Left lung (tissue), 10 donors: Measurements from ENCODE around the gene NOTCH1. TPM values are rescaled to one million over a fixed set of nuclear protein-coding genes. Genes with fewer than 3 reads are reported as not detected.

ENCODE experiments used
- ATAC-seq: fragments of 200-7000 bp; cut with Tn5 transposase; one replicate; pipeline ENCODE4 v1.9.1; 2020; ENCODE audit warnings: moderate library complexity
- DNase-seq, 4 donors: peaks; one replicate each; pipeline ENCODE4 v3.0.0-alpha.2; 2013 to 2020
- H3K27ac ChIP-seq, 2 donors: fragments of 200-600 bp; sonication (generic) in 1 of 2; one replicate each; pipeline versions ENCODE4 v1.5.0 to v1.8.0; 2020 to 2021
- H3K27me3 ChIP-seq, 2 donors: fragments of 200-600 bp; sonication (generic) in 1 of 2; one replicate each; pipeline versions ENCODE4 v1.5.0 to v1.8.0; 2020 to 2021
- H3K36me3 ChIP-seq, 2 donors: fragments of 200-600 bp; sonication (generic) in 1 of 2; one replicate each; pipeline versions ENCODE4 v1.5.0 to v1.8.0; 2020 to 2021
- H3K4me1 ChIP-seq, 2 donors: fragments of 200-600 bp; one replicate each; pipeline ENCODE4 v1.8.0; 2021
- H3K4me3 ChIP-seq, 2 donors: fragments of 200-600 bp; sonication (generic) in 1 of 2; one replicate each; pipeline versions ENCODE4 v1.5.0 to v1.8.0; 2020 to 2021; ENCODE audit warnings: mild to moderate bottlenecking in 1 of 2
- H3K9me3 ChIP-seq, 2 donors: fragments of 200-600 bp; sonication (generic) in 1 of 2; one replicate each; pipeline versions ENCODE4 v1.5.0 to v1.8.0; 2020 to 2021
- intact Hi-C, 2 donors: fragments of 100-400 bp; cut with DNase I; formaldehyde crosslinking; loops; one replicate each; pipeline versions ENCODE4 v1.11.2 to v1.14.2; 2022
- polyA plus RNA-seq, 6 donors: library from polyadenylated mRNA; unstranded; fragments of 120-200 nt; gene quantifications; one replicate each; pipeline ENCODE4 v1.2.1, GENCODE V29; 2013; ENCODE audit not compliant: insufficient read length in 6 of 6
- total RNA-seq, 2 donors: library from RNA; stranded (reverse); fragmentation: NEBNext Ultra II Directional; extraction: Animal tissue kit (Norgen Biotek cat#: 25700); gene quantifications; one replicate each; pipeline ENCODE4 v1.2.1, GENCODE V29; 2021
- TF ChIP-seq, protein P1 (sequence below), 2 donors: fragments of 200-600 bp; sonication (generic) in 1 of 2; IDR thresholded peaks; one replicate each; pipeline versions ENCODE4 v1.5.0 to v1.8.0; 2021; ENCODE audit warnings: antibody characterized with exemption in 2 of 2
- donor health status: DM: no; HTN: yes; CAD: no.
- donor health status: DM: no; HTN: no; CAD: no.

NOTCH1 gene
- total and polyA plus RNA-seq, 8 donors = 21.7 to 102 (median 33.7) TPM

DNA sequence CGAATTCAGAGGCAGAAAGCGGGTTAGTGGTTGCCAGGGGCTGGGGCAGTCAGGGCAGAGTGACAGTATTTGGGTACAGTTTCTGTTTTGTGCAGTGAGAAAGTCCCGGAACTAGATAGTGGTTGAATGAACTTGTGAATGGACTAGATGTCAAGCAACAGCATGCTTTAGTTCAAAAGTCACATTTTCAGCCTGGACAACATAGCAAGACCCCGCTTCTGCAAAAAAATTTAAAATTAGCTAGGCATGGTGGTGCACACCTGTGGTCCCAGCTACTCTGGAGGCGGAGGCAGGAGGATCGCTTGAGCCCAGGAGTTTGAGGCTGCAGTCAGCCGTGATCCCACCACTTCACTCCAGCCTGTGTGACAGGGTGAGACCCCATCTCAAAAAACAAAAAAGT, 8.4 kb downstream of the NOTCH1 start:
- Histone ChIP-seq H3K27me3 (no peaks in the 10 kb centered on the region), H3K36me3 (peaks cover 0 to 51% of the 10 kb centered on the region in 2 donors), H3K4me1 (peaks cover 40 to 92% of the 10 kb centered on the region in 2 donors), H3K27ac (peak overlapping the region in 1 of 2 donors; percentile 95), H3K9me3 (no peaks in the 10 kb centered on the region), H3K4me3 (no peak overlapping the region)
- intact Hi-C loops = no loop called here
- DNase-seq = no peak
- no peak for ATAC-seq
- TF ChIP-seq, protein P1, sequence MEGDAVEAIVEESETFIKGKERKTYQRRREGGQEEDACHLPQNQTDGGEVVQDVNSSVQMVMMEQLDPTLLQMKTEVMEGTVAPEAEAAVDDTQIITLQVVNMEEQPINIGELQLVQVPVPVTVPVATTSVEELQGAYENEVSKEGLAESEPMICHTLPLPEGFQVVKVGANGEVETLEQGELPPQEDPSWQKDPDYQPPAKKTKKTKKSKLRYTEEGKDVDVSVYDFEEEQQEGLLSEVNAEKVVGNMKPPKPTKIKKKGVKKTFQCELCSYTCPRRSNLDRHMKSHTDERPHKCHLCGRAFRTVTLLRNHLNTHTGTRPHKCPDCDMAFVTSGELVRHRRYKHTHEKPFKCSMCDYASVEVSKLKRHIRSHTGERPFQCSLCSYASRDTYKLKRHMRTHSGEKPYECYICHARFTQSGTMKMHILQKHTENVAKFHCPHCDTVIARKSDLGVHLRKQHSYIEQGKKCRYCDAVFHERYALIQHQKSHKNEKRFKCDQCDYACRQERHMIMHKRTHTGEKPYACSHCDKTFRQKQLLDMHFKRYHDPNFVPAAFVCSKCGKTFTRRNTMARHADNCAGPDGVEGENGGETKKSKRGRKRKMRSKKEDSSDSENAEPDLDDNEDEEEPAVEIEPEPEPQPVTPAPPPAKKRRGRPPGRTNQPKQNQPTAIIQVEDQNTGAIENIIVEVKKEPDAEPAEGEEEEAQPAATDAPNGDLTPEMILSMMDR (IDR thresholded peaks at IDR 0.05) = no peak

- H3K27ac ChIP-seq = peak overlapping the region in 1 of 2 donors; percentile 95
- ATAC-seq = no peak
- intact Hi-C loops = no loop called here
Observed at GRCh38 chr9:136536721-136537241, 9.1 kb downstream of the NOTCH1 start.

DNA sequence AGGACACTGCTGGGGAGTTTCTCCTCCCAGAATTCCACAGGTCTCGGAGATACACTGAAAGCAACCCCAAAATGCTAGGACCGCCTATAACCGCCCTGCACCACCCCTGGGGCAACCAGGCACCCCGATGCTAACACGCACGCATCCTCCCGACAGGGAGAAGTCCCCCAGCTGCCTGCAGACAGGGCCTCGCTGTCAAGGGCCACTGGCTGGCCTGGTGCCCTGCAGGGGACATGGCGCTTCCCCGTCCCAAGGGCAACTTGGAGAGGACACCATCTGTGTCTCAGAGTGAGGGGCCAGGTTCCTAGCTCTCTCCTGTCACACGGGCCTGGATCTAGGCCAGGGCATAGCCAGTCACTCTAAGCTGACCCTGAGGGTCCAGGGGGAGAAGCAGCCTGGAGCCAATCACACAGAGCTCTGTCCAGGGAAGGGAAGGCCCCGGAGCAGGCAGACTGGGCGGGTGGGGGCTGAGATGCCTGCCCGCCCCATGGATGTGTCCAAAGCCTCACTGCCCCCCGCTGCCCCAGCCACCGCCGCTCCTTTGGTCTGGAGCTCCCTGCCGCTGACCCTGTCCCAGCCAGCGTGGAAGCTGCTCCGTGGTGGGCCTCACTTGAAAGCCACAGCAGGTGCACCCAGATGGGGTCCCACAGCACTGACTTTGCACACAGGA, 9.7 kb downstream of the NOTCH1 start:
- peaks cover 0 to 39% of the 10 kb centered on the region in 2 donors for H3K36me3 ChIP-seq
- DNase-seq (no peak), ATAC-seq (no peak)
- H3K27ac ChIP-seq = peak overlapping the region in 1 of 2 donors; percentile 95
- H3K27me3 ChIP-seq = no peaks in the 10 kb centered on the region
- H3K4me1 ChIP-seq = peaks cover 47 to 94% of the 10 kb centered on the region in 2 donors
- TF ChIP-seq, protein P1 (IDR thresholded peaks at IDR 0.05) = no peak
- no peak overlapping the region for H3K4me3 ChIP-seq
- H3K9me3 ChIP-seq = no peaks in the 10 kb centered on the region
- intact Hi-C loops = no loop called here

More at GRCh38 chr9:136536721-136537241, 9.1 kb downstream of the NOTCH1 start:
- Histone ChIP-seq H3K27me3 (no peaks in the 10 kb centered on the region), H3K4me3 (no peak overlapping the region), H3K9me3 (no peaks in the 10 kb centered on the region), H3K36me3 (peaks cover 0 to 45% of the 10 kb centered on the region in 2 donors), H3K4me1 (peaks cover 46 to 94% of the 10 kb centered on the region in 2 donors)
- TF ChIP-seq, protein P1 (IDR thresholded peaks at IDR 0.05) = no peak
- no peak for DNase-seq

GRCh38 chr9:136535070-136535469, 10.8 kb downstream of the NOTCH1 start:
- no peak overlapping the region for H3K27ac ChIP-seq
- no peak for ATAC-seq
- H3K4me1 ChIP-seq = peaks cover 41 to 94% of the 10 kb centered on the region in 2 donors

DNA sequence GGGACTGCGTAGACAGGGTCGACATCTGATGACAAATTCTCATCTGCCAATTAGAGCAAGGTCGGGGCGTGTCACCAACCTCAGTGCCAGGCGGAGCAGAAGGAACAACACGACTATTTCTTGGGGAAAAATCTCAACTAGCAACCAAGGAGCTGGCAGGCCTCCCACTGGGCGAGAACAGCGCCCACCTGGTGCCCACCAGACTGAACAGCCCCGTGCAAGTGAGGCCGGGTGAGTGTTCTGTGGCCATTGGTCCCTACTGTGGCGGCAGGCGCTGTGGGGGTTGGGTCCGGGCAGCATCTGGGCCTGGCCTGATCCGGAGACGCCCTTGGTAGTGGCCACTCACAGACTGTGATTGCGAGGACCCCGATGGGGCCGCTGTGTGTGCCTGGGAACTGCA, 11.5 kb downstream of the NOTCH1 start:
- H3K4me3 ChIP-seq = peak overlapping the region in 1 of 2 donors; percentile 30
- peaks cover 44 to 94% of the 10 kb centered on the region in 2 donors for H3K4me1 ChIP-seq
- H3K27ac ChIP-seq = peak overlapping the region; percentile 44 to 87
- ATAC-seq = no peak
- intact Hi-C loops = no loop called here
- peaks cover 0 to 37% of the 10 kb centered on the region in 2 donors for H3K36me3 ChIP-seq
- DNase-seq = no peak
- TF ChIP-seq, protein P1 (IDR thresholded peaks at IDR 0.05) = no peak
- no peaks in the 10 kb centered on the region for H3K27me3 ChIP-seq
- no peaks in the 10 kb centered on the region for H3K9me3 ChIP-seq

More at GRCh38 chr9:136535070-136535469, 10.8 kb downstream of the NOTCH1 start:
- intact Hi-C loops = no loop called here
- H3K36me3 ChIP-seq = peaks cover 0 to 37% of the 10 kb centered on the region in 2 donors
- H3K9me3 ChIP-seq = no peaks in the 10 kb centered on the region
- DNase-seq = no peak
- TF ChIP-seq, protein P1 (IDR thresholded peaks at IDR 0.05) = no peak
- no peaks in the 10 kb centered on the region for H3K27me3 ChIP-seq
- H3K4me3 ChIP-seq = no peak overlapping the region
